BE2C (cell line): ENCODE results near the gene MRTFA.

Experiments
- DNase-seq: peaks from one replicate; pipeline ENCODE4 v3.0.0-alpha.2; 2020
- H3K27me3 ChIP-seq: fragments of 250-450 bp; sonication (Bioruptor Pico); 2 replicates; pipeline ENCODE4 v1.5.1; 2020; ENCODE audit warnings: mild to moderate bottlenecking
- H3K36me3 ChIP-seq: fragments of 250-450 bp; sonication (Bioruptor Pico); 2 replicates; pipeline ENCODE4 v1.5.1; 2020; ENCODE audit warnings: mild to moderate bottlenecking
- H3K4me1 ChIP-seq: fragments of 250-450 bp; sonication (Bioruptor Pico); 2 replicates; pipeline ENCODE4 v1.5.1; 2020
- H3K4me3 ChIP-seq: 2 replicates; pipeline ENCODE4 v1.5.1; 2011; ENCODE audit warnings: low read depth, low read length
- H3K9me3 ChIP-seq: fragments of 250-450 bp; sonication (Bioruptor Pico); 2 replicates; pipeline ENCODE4 v1.5.1; 2020
- CTCF ChIP-seq: IDR thresholded peaks from 2 replicates; pipeline ENCODE4 v1.5.1; 2012; ENCODE audit warnings: mild to moderate bottlenecking, low read depth, low read length

The MRTFA gene

GRCh38 chr22:40645579-40646197, 9.2 kb upstream of the MRTFA start:
- Histone ChIP-seq H3K4me1 (no peaks in the 10 kb centered on the region; the same call in 1 of the 2 replicates), H3K4me3 (no peak overlapping the region), H3K27me3 (no peaks in the 10 kb centered on the region), H3K9me3 (no peaks in the 10 kb centered on the region), H3K36me3 (no peaks in the 10 kb centered on the region)
- TF ChIP-seq CTCF: no peak
- no peak for DNase-seq

DNA sequence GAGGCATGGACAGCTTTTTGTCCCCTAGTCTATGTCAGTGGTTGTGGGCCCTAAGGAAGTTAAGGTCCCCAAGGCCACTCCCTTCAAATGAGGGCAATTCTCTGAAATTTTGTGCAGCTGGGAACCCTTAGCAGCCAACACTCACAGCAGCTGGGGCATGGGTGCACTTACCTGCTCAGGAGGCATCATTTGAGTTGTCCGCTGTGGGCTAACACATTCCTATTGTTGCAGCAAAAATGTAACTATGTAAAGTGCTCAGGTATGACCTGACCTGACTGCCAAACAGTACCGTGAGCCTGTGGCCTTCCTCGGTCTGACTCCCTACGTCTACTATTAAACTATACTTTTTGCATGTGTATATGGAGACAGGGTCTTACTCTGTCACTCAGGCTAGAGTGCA, 5.8 kb upstream of the MRTFA start:
- H3K9me3 ChIP-seq: no peaks in the 10 kb centered on the region
- H3K4me1 ChIP-seq: no peaks in the 10 kb centered on the region; the same call in 1 of the 2 replicates
- no peak for DNase-seq
- no peaks in the 10 kb centered on the region for H3K36me3 ChIP-seq
- no peak overlapping the region for H3K4me3 ChIP-seq
- no peak for TF ChIP-seq CTCF
- no peaks in the 10 kb centered on the region for H3K27me3 ChIP-seq

- TF ChIP-seq CTCF: no peak
- Histone ChIP-seq H3K9me3 (no peaks in the 10 kb centered on the region), H3K36me3 (no peaks in the 10 kb centered on the region), H3K4me3 (no peak overlapping the region), H3K27me3 (no peaks in the 10 kb centered on the region), H3K4me1 (no peaks in the 10 kb centered on the region; the same call in 1 of the 2 replicates)
- DNase-seq: no peak
Observed at GRCh38 chr22:40641269-40641668, 4.8 kb upstream of the MRTFA start.

- Histone ChIP-seq H3K27me3 (no peaks in the 10 kb centered on the region), H3K36me3 (no peaks in the 10 kb centered on the region), H3K4me1 (no peaks in the 10 kb centered on the region), H3K4me3 (no peak overlapping the region), H3K9me3 (no peaks in the 10 kb centered on the region)
- DNase-seq: no peak
- no peak for TF ChIP-seq CTCF
Observed at GRCh38 chr22:40638261-40638660, 1.7 kb upstream of the MRTFA start.

- Histone ChIP-seq H3K27me3 (no peaks in the 10 kb centered on the region), H3K36me3 (no peaks in the 10 kb centered on the region), H3K4me3 (peak overlapping the region; percentile 67), H3K9me3 (no peaks in the 10 kb centered on the region), H3K4me1 (no peaks in the 10 kb centered on the region)
- no peak for DNase-seq
- TF ChIP-seq CTCF: no peak
Observed at GRCh38 chr22:40637183-40638150, 948 bp upstream of the MRTFA start.

GRCh38 chr22:40635940-40636379, 559 bp downstream of the MRTFA start:
- no peak for DNase-seq
- Histone ChIP-seq H3K4me3 (peak overlapping the region; percentile 69), H3K27me3 (no peaks in the 10 kb centered on the region), H3K4me1 (no peaks in the 10 kb centered on the region), H3K9me3 (no peaks in the 10 kb centered on the region), H3K36me3 (no peaks in the 10 kb centered on the region)
- TF ChIP-seq CTCF: no peak
